ENCODE results near the gene RAD51.
"Not testable (repeated sequence)": the region's sequence is repeated elsewhere in the genome, so short reads cannot be mapped to it uniquely, and the experiment has no call there.

RAD51 gene

DNA sequence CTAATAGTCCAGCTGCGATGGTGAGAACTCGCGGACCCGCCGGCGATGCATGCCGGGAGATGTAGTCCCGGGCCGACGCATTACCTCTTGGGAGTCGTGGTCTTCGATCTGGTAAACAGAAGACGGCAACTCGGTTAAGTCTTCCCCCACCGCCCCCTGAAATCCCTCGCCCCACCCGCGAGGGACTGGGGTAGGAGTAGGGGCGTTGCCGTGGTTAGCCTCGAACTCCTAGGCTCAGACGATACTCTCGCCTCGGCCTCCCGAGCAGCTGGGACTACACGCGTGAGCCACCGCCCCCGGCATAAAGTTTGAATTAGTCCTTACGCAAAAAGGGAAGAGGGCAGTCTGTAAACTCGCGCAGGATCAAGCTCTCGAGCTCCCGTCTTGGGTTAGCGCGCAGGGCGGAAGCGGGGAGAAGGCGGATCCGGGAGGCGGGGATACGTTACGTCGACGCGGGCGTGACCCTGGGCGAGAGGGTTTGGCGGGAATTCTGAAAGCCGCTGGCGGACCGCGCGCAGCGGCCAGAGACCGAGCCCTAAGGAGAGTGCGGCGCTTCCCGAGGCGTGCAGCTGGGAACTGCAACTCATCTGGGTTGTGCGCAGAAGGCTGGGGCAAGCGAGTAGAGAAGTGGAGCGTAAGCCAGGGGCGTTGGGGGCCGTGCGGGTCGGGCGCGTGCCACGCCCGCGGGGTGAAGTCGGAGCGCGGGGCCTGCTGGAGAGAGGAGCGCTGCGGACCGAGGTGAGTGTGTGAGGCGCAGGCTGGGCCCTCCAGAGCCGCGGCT lies at the start of gene RAD51:
TSS of gene RAD51 (plus strand) at position 487 of the 781 bp plus-strand sequence. CDS start 3,585 bp downstream, outside the sequence.
- peak; percentile 95 to 97 for DNase-seq

GRCh38 chr15:40647523-40647922 lies 47.5 kb upstream of the RAD51 start:
- no peak for DNase-seq

GRCh38 chr15:40650479-40650878 lies 44.5 kb upstream of the RAD51 start:
- DNase-seq = no peak

DNA sequence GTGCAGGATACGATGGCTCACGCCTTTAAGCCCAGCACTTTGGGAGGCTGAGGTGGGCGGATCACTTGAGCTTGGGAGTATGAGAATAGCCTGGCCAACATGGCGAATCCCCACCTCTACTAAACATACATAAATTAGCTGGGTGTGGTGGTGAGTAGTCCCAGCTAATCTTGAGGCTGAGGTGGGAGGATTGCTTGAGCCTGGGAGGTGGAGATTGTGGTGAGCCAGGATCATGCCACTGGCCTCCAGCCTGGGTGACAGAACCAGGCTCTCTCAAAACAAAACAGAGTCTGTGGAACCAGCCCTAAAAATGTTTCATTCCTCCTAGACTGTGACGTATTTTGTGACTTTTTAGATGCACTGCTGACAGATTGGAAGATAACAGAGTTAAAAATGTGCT lies 34.3 kb upstream of the RAD51 start:
- DNase-seq = no peak

DNA sequence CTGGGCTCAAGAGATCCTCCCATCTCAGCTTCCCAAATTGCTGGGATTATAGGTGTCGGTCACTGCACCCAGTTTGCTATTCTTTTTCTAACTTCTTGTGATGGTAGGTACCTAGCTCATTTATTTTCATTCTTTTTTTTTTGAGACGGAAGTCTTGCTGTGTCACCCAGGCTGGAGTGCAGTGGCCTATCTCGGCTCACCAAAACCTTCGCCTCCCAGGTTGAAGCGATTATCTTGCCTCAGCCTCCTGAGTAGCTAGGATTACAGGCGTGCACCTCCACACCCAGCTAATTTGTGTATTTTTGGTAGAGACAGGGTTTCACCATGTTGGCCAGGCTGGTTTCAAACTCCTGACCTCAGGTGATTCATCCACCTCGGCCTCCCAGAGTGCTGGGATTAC lies 30.1 kb upstream of the RAD51 start:
- DNase-seq = peak in 1 of 2 experiments; percentile 20

GRCh38 chr15:40676290-40676689 lies 18.7 kb upstream of the RAD51 start:
- not testable (repeated sequence) for DNase-seq

- not testable (repeated sequence) for DNase-seq
Observed at GRCh38 chr15:40676906-40677305, 18.1 kb upstream of the RAD51 start.

- DNase-seq = no peak
Observed at GRCh38 chr15:40680151-40680550, 14.8 kb upstream of the RAD51 start.

DNA sequence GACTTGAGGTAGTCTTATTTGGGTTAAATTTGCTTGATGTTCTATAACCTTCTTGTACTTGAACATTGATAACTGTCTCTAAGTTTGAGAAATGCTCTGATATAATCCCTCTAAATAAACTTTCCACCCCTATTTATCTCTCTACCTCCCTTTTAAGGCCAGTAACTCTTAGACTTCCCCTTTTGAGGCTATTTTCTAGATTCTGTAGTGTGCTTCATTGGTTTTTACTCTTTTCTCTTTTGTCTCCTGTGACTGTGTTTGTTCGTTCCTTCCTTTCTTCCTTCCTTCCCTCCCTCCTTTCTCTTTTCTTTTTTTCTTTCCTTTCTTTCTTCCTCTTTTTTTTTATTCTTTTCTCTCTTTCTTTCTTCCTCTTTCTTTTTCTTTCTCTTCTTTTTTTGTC lies 14.0 kb upstream of the RAD51 start:
- DNase-seq = not testable (repeated sequence)

GRCh38 chr15:40684381-40684780 lies 10.6 kb upstream of the RAD51 start:
- DNase-seq = no peak

GRCh38 chr15:40685376-40685775 lies 9.6 kb upstream of the RAD51 start:
- DNase-seq = no peak

DNA sequence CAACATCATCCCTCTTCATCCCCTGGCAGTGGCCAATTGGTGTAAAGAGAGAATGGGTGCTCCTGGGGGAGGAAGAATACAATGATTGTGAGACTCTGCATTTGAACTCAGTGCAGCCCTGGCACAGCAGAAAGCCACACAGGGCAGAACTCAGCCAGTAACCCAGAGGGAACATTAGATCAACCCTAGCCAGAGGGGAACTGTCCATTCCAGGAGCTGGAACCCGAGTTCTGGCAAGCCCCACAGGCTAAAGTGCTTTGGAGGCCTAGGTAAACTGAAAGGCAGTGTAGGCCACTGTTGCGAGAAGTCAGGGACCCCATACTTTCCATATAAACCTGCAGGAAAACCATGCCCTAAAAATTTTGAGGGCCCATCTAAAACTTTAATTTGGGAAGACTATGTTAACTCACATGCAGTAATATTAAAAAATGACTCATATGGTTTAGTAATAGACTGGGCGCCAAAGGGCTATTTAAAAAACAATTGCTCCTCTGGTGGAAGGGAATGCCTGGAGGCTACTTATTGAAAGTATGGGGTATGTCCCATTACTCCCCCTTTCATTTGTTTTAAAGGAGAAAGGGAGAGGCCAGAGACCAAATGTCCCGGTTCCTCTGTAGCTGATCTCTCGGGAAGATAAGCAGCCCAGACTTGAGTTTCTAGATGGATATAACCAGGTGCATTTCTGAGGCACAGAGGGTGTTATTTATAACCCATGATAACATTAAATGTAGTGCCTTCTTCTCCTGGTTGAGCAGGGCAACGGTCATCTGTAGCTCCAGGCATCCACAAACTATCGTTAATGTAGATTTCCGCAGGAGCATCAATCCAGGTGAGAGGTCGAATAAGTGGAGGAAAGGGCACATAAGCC lies 5.8 kb upstream of the RAD51 start:
- DNase-seq = no peak

DNA sequence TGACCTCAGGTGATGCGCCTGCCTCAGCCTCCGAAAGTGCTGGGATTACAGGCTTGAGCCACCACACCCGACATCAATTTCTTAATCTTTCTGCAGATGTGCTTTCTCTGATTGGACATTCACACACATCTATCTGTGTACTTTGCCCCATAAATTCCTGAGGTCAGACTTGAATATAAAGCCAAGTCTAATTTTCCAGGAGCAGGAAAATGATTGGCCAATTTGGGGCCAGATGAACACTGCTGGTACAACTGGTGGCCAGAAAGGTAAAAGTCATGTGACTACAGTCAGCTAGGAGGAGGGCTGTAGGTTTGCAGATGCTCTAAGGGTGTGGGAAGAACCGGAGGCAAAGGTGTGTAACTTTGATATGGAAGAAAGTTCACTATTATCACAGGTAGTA lies 3.2 kb upstream of the RAD51 start:
- DNase-seq = no peak

GRCh38 chr15:40693904-40694687 lies 878 bp upstream of the RAD51 start:
- peak in 1 of 2 experiments; percentile 26 for DNase-seq

DNA sequence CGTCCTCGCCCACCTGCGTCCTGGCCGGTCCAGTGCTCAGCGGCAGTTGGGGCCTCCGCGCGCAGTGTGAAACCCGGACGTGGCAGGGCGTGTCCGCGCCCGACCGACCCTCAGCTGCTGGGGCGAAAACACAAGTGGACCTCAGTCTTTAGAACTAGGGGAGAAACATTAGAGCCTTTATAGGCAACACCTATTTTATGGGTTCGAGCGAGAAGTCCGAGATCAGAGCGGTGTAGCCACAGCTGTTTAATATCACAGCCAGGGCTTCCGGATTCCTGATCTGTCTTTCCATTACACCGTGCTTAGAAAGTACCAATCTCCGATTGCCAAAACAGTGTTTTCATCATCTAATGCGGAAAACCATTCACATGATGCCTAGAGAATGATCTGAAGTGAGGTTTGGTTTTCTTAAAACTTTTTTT lies 506 bp downstream of the RAD51 start:
- DNase-seq = no peak

DNA sequence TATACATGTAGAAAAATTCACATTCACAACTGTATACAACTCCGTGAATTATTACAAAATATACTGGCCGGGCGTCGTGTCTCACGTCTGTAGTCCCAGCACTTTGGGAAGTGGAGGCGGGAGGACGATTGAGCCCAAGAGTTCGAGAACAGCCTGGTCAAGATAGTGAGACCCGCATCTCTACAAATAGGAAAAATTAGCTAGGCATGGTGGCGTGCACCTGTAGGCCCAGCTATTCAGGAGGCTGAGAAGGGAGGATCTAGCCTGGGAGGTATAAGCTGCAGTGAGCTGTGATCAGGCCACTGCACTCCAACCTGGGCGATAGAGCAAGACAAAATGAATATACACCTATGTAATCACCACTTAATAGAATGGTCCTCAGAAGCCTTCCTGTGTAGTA lies 1.3 kb downstream of the RAD51 start:
- no peak for DNase-seq

GRCh38 chr15:40697916-40698315 lies 2.9 kb downstream of the RAD51 start:
- no peak for DNase-seq

- no peak for DNase-seq
Observed at GRCh38 chr15:40702077-40702476, 7.1 kb downstream of the RAD51 start.

GRCh38 chr15:40706121-40706520 lies 11.1 kb downstream of the RAD51 start:
- no peak for DNase-seq

DNA sequence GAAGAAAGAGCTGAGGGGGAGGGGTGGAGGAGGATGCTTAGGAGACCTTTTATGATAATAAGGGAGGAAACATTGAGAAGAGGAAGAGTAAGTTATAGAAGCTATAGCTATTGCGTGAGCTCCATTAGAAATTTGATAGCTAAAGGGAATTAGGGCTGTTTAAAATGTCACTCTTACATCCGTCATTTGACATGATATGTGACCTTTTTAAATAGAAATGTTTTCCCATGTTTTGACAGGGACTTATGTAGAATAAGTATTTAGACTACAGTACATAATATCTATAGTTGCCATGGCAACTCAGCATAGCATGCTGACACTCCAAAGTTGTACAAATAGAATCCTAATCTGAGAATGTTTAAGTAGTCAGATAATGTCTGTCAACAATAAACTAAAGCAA lies 19.2 kb downstream of the RAD51 start:
- DNase-seq = no peak

GRCh38 chr15:40716165-40716564 lies 21.2 kb downstream of the RAD51 start:
- DNase-seq = no peak

DNA sequence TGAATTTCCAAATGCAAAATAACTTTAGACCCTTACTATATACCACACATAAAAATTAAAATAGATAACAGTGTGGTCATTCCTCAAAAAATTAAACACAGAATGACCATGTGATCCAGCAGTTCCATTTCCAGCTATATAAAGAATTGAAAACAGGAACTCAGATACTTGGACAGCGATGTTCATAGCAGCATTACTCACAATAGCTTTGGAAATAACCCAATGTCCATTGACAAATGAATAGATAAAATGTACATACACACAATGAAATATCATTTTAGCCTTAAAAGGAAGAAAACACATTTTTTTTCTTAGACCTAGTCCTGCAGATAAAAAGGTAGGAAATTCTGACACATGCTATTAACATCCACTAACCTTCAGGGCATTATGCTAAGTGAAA lies 26.7 kb downstream of the RAD51 start:
- no peak for DNase-seq

GRCh38 chr15:40722354-40722753 lies 27.4 kb downstream of the RAD51 start:
- DNase-seq = no peak

All from activated CD4-positive, alpha-beta T cell treated with anti-CD3 and anti-CD28 coated beads, Interleukin-2, amount 50 U/mL, for 48 hours (primary cell).